HUES64 (cell line): ENCODE data around the gene MAP3K3.

ENCODE experiments used
- H3K27ac ChIP-seq: 2 replicates; pipeline ENCODE4 v1.7.0; 2013; ENCODE audit warnings: low read depth, low read length, inconsistent platforms
- H3K27me3 ChIP-seq: 2 replicates; pipeline ENCODE4 v1.6.1; 2013; ENCODE audit warnings: mild to moderate bottlenecking, low read length; ENCODE audit not compliant: insufficient read depth
- H3K36me3 ChIP-seq: 2 replicates; pipeline ENCODE4 v1.6.1; 2013; ENCODE audit warnings: mild to moderate bottlenecking, low read length; ENCODE audit not compliant: insufficient read depth
- H3K4me1 ChIP-seq: 2 replicates; pipeline ENCODE4 v1.6.1; 2013; ENCODE audit warnings: mild to moderate bottlenecking, low read length, moderate library complexity; ENCODE audit not compliant: insufficient read depth
- H3K4me3 ChIP-seq: 2 replicates; pipeline ENCODE4 v1.5.1; 2013; ENCODE audit warnings: mild to moderate bottlenecking, low read length, moderate library complexity
- H3K9ac ChIP-seq: 2 replicates; pipeline ENCODE4 v1.6.1; 2013; ENCODE audit warnings: mild to moderate bottlenecking, low read depth, low read length
- H3K9me3 ChIP-seq: 2 replicates; pipeline ENCODE4 v1.6.1; 2013; ENCODE audit warnings: low read depth, low read length; ENCODE audit not compliant: insufficient read depth
- WGBS: fragments of 150-250, 120-280 bp; methylation state at CpG from one replicate; pipeline ENCODE4 v1.1.7; 2013; ENCODE audit warnings: missing lambda C conversion rate; 5-methylcytosine and 5-hydroxymethylcytosine counted together

The MAP3K3 gene

GRCh38 chr17:63623786-63624530, 1.7 kb downstream of the MAP3K3 start:
- H3K27ac ChIP-seq = no peak overlapping the region
- H3K27me3 ChIP-seq = no peaks in the 10 kb centered on the region
- H3K9ac ChIP-seq = no peak overlapping the region
- peaks cover 11% of the 10 kb centered on the region for H3K4me1 ChIP-seq
- WGBS = 34% methylated on average over 6 of the region's 7 CpGs
- H3K36me3 ChIP-seq = no peaks in the 10 kb centered on the region
- H3K9me3 ChIP-seq = no peaks in the 10 kb centered on the region
- peak overlapping the region; percentile 88 for H3K4me3 ChIP-seq

DNA sequence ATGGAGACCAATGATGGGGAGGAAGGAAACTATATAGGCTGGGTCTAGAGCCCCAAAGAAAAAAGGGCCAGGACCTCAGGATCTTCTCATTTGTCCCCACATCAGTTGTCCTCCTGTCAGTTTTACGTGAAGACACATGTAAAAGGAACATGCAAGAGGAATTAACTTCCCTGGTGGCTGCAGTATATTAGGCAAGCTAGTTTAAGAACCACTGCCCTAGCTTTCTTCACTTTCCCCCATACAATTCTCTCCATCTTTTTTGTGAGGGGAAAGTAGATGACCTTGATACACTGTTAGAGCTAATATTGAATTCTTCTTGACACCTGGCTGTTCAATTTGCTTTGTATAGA, 2.3 kb downstream of the MAP3K3 start:
- WGBS = 89% methylated on average over 1 of the region's 1 CpG
- H3K4me1 ChIP-seq = peaks cover 11% of the 10 kb centered on the region
- H3K27ac ChIP-seq = no peak overlapping the region
- H3K36me3 ChIP-seq = no peaks in the 10 kb centered on the region
- no peaks in the 10 kb centered on the region for H3K9me3 ChIP-seq
- no peak overlapping the region for H3K4me3 ChIP-seq
- H3K27me3 ChIP-seq = no peaks in the 10 kb centered on the region
- H3K9ac ChIP-seq = no peak overlapping the region

- Histone ChIP-seq H3K27me3 (no peaks in the 10 kb centered on the region), H3K4me3 (no peak overlapping the region), H3K9ac (no peak overlapping the region), H3K27ac (no peak overlapping the region), H3K9me3 (no peaks in the 10 kb centered on the region), H3K36me3 (no peaks in the 10 kb centered on the region), H3K4me1 (peaks cover 20% of the 10 kb centered on the region)
- WGBS = 87% methylated on average over 4 of the region's 4 CpGs
Measured at GRCh38 chr17:63626551-63627180, 4.4 kb downstream of the MAP3K3 start.

- WGBS = no CpG with 5 or more reads among the region's 1 CpG
- Histone ChIP-seq H3K4me3 (no peak overlapping the region), H3K27ac (no peak overlapping the region), H3K36me3 (peaks cover 1% of the 10 kb centered on the region), H3K4me1 (peaks cover 35% of the 10 kb centered on the region), H3K9ac (no peak overlapping the region), H3K27me3 (no peaks in the 10 kb centered on the region), H3K9me3 (no peaks in the 10 kb centered on the region)
Measured at GRCh38 chr17:63629627-63630026, 7.4 kb downstream of the MAP3K3 start.

GRCh38 chr17:63631062-63631461, 8.8 kb downstream of the MAP3K3 start:
- Histone ChIP-seq H3K4me3 (no peak overlapping the region), H3K36me3 (peaks cover 13% of the 10 kb centered on the region), H3K9ac (peak overlapping the region; percentile 3; the same call in 1 of the 2 replicates), H3K4me1 (peaks cover 42% of the 10 kb centered on the region), H3K27ac (peak overlapping the region; percentile 78; the same call in 1 of the 2 replicates), H3K9me3 (no peaks in the 10 kb centered on the region), H3K27me3 (no peaks in the 10 kb centered on the region)
- 91% methylated on average over 3 of the region's 3 CpGs for WGBS

DNA sequence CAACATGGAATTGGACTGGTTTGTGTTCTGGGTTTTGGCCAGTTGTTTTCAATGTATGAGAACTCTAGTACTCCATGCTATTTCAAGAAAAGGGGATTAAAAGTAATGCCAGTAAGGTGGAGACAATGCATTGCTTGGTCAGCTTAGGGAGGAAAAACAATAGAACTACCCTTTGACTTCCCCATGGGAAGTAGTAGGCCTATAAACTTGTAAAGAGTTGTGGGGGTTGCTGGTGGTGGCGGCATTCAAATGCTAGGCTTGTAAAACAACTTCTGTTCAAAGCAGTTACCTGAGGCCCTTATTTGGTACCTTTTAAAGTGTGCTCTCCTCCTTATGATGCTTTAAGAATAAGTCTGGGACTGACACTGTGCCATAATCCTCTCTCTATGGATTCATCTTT, 9.4 kb downstream of the MAP3K3 start:
- 46% methylated on average over 1 of the region's 1 CpG for WGBS
- peak overlapping the region; percentile 3; the same call in 1 of the 2 replicates for H3K9ac ChIP-seq
- peaks cover 18% of the 10 kb centered on the region for H3K36me3 ChIP-seq
- H3K4me3 ChIP-seq = peak overlapping the region; percentile 24; the same call in 1 of the 2 replicates
- no peaks in the 10 kb centered on the region for H3K27me3 ChIP-seq
- H3K9me3 ChIP-seq = no peaks in the 10 kb centered on the region
- H3K4me1 ChIP-seq = peaks cover 42% of the 10 kb centered on the region
- H3K27ac ChIP-seq = peak overlapping the region; percentile 78; the same call in 1 of the 2 replicates

GRCh38 chr17:63633742-63634141, 11.5 kb downstream of the MAP3K3 start:
- no peaks in the 10 kb centered on the region for H3K9me3 ChIP-seq
- H3K27ac ChIP-seq = peak overlapping the region; percentile 50; the same call in 1 of the 2 replicates
- H3K4me1 ChIP-seq = peaks cover 42% of the 10 kb centered on the region
- H3K9ac ChIP-seq = peak overlapping the region; percentile 8; the same call in 1 of the 2 replicates
- no peaks in the 10 kb centered on the region for H3K27me3 ChIP-seq
- H3K4me3 ChIP-seq = no peak overlapping the region
- peaks cover 27% of the 10 kb centered on the region for H3K36me3 ChIP-seq

- 51% methylated on average over 4 of the region's 4 CpGs for WGBS
- no peaks in the 10 kb centered on the region for H3K9me3 ChIP-seq
- H3K4me3 ChIP-seq = no peak overlapping the region
- peak overlapping the region; percentile 8; the same call in 1 of the 2 replicates for H3K9ac ChIP-seq
- peaks cover 27% of the 10 kb centered on the region for H3K36me3 ChIP-seq
- peak overlapping the region; percentile 50 for H3K27ac ChIP-seq
- peaks cover 42% of the 10 kb centered on the region for H3K4me1 ChIP-seq
- H3K27me3 ChIP-seq = no peaks in the 10 kb centered on the region
Measured at GRCh38 chr17:63634163-63634562, 11.9 kb downstream of the MAP3K3 start.

DNA sequence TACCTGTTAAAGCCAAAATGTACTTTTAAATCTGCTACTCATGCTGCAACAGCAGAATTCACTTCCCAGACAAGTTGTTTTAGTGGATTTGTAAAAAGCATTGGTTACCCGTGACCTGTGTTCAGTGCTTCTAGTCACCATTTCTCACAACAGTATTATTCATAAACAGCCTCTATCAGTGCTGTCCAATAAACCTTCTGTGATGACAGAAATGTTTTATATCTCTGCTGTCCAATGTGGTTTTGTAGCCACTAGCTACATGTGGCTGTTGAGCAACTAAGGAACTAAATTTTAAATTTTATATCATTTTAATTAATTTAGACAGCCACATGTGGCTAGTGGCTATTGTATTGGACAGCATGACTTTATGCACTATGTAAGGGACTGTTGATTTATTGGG, 12.6 kb downstream of the MAP3K3 start:
- H3K27ac ChIP-seq = peak overlapping the region; percentile 50

GRCh38 chr17:63635290-63635689, 13.1 kb downstream of the MAP3K3 start:
- H3K27ac ChIP-seq = no peak overlapping the region
- WGBS = 89% methylated on average over 1 of the region's 2 CpGs
- no peak overlapping the region for H3K4me3 ChIP-seq
- peaks cover 27% of the 10 kb centered on the region for H3K36me3 ChIP-seq
- H3K9me3 ChIP-seq = no peaks in the 10 kb centered on the region
- no peak overlapping the region for H3K9ac ChIP-seq
- peaks cover 42% of the 10 kb centered on the region for H3K4me1 ChIP-seq
- no peaks in the 10 kb centered on the region for H3K27me3 ChIP-seq

More for the DNA sequence above, 12.6 kb downstream of the MAP3K3 start:
- WGBS = 92% methylated on average over 1 of the region's 1 CpG
- Histone ChIP-seq H3K4me1 (peaks cover 42% of the 10 kb centered on the region), H3K9me3 (no peaks in the 10 kb centered on the region), H3K4me3 (no peak overlapping the region), H3K9ac (peak overlapping the region; percentile 8; the same call in 1 of the 2 replicates), H3K27me3 (no peaks in the 10 kb centered on the region), H3K36me3 (peaks cover 27% of the 10 kb centered on the region)

DNA sequence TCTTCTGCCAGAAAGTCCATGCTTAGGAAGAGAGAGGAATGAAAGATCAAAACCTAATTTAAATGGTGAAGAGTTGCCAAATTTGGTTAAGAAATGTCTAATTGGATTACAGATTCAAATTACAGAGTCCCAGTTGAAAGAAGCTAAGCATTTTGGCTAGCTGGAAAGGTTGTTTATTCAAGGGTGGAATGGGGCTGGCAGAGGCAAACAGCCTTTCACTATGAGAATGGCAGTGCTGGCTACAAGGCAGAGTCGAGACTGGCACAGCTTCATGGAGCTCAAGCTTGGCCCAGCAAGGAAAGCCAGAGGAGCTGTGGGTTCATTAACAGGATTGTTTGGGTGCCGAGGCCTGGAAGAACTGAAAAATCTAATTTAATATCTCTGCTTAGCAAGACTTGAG, 13.6 kb downstream of the MAP3K3 start:
- Histone ChIP-seq H3K9me3 (no peaks in the 10 kb centered on the region), H3K9ac (no peak overlapping the region; the same call in 1 of the 2 replicates), H3K4me3 (no peak overlapping the region), H3K36me3 (peaks cover 27% of the 10 kb centered on the region), H3K4me1 (peaks cover 40% of the 10 kb centered on the region), H3K27me3 (no peaks in the 10 kb centered on the region), H3K27ac (no peak overlapping the region)
- WGBS = 79% methylated on average over 2 of the region's 2 CpGs
